ENCODE measurements around the gene AUTS2.

DNA sequence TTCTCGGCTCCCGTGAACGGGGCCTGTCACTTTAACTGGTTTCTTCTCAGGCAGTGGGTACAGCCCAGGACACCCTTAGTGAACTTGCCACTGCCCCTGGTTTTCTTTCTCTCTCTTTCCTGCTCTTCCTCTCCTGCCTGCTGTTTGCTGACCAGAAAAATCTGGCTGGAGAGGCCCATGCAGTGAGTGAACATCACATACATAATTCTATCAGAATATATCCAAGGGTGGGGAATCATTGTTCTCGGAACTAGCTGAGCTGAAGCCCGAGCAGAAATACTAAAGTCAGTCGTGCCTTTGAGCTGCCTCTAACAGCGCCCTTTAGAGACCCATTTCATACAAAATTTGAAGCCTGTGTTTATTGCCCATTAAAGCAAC lies 1032.2 kb downstream of the AUTS2 start:
- TF ChIP-seq, protein P1, sequence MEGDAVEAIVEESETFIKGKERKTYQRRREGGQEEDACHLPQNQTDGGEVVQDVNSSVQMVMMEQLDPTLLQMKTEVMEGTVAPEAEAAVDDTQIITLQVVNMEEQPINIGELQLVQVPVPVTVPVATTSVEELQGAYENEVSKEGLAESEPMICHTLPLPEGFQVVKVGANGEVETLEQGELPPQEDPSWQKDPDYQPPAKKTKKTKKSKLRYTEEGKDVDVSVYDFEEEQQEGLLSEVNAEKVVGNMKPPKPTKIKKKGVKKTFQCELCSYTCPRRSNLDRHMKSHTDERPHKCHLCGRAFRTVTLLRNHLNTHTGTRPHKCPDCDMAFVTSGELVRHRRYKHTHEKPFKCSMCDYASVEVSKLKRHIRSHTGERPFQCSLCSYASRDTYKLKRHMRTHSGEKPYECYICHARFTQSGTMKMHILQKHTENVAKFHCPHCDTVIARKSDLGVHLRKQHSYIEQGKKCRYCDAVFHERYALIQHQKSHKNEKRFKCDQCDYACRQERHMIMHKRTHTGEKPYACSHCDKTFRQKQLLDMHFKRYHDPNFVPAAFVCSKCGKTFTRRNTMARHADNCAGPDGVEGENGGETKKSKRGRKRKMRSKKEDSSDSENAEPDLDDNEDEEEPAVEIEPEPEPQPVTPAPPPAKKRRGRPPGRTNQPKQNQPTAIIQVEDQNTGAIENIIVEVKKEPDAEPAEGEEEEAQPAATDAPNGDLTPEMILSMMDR (conservative IDR thresholded peaks at IDR 0.05 in 1 of 2, IDR thresholded peaks at IDR 0.05 in 1 of 2; ENCODE audit: low read depth in 1 of 2, low read length in 2 of 2) = no peak
- no peak for TF ChIP-seq EZH2 (IDR thresholded peaks at IDR 0.05; ENCODE audit: low read length, missing control alignments)
